ENCODE results near the gene THAP8.
"Not testable (repeated sequence)": the region's sequence is repeated elsewhere in the genome, so short reads cannot be mapped to it uniquely, and the experiment has no call there.

The THAP8 gene

DNA sequence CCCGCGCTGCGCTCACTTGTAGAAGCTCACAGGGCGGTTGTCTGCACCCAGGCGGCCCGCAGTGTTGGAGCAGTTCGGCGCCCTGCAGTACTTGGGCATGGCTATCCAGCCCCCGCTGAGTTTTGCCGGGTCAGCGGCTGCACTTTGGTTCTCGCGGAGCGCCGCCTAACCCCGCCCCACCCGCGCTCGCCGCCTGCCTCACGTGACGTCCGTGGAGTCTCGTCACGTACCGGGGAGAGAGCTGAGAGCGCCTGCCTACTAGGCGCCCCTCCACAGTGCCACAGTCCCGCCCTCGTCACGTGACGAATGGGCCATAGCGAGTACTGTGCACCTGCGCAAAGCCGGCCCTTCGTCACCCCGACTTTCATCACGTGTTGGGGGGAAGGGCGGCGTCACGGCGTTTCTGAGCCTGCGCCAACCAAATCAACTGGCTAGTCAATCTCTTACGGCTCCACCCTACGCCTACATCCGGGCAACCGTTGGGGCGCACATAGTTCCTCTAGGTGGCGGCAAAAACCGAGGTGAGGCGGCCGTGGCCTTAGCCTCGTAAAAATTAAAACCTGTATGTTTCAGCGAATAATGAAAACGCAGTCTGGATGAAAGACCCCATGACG is at the start of gene THAP8:
THAP8 (minus strand) TSS at position 167 of the 614 bp plus-strand sequence; CDS start at position 99, 68 bp downstream.
- DNase-seq: peak; percentile 95 to 97

DNA sequence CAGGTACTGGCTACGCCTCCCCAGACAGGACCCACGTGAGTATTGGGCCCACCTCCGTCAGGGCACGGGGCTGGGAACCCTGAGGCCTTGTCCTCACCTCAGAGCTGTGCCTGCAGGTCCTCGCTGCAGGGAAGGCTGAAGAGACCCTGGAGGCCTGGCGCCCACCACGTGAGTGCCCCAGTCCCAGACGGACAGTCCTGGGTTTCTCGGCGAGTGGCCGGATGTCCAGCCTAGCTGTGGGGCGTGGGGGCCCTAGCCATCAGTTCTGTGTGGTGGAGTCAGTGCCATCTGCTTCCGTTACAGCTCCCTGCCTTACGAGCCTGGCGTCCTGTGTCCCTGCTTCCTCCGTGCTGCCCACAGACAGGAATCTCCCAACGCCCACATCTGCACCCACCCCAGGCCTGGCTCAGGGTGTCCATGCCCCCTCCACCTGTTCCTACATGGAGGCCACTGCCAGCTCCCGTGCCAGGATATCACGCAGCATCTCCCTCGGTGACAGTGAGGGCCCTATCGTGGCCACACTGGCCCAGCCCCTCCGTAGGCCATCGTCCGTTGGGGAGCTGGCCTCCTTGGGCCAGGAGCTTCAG is 49.0 kb upstream of the THAP8 start:
- DNase-seq: no peak

GRCh38 chr19:36101550-36102327 is 47.7 kb upstream of the THAP8 start:
- DNase-seq: no peak

- DNase-seq: no peak
Measured at GRCh38 chr19:36100476-36100875, 46.4 kb upstream of the THAP8 start.

GRCh38 chr19:36099166-36099785 is 45.2 kb upstream of the THAP8 start:
- no peak for DNase-seq

DNA sequence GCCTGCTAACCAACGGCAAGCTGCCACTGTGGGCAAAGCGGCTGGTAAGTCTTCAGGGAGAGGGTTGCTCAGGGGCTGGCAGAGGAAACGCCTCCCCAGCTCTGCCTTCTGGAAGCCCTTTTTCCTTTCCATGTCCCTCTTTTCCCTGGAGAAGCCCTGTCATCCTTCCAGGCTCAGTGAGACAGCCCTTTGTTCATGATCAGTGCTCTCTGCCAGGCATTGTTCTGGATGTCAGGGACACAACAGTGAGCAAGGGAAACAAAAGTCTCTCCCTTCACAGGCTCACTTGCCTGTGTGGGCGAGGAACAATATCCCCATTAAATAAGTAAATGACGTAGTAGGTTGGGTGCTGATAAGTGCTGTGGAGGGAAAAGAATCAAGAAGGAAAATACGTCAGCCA is 43.0 kb upstream of the THAP8 start:
- no peak for DNase-seq

- no peak for DNase-seq
Measured at GRCh38 chr19:36093687-36094086, 39.6 kb upstream of the THAP8 start.

DNA sequence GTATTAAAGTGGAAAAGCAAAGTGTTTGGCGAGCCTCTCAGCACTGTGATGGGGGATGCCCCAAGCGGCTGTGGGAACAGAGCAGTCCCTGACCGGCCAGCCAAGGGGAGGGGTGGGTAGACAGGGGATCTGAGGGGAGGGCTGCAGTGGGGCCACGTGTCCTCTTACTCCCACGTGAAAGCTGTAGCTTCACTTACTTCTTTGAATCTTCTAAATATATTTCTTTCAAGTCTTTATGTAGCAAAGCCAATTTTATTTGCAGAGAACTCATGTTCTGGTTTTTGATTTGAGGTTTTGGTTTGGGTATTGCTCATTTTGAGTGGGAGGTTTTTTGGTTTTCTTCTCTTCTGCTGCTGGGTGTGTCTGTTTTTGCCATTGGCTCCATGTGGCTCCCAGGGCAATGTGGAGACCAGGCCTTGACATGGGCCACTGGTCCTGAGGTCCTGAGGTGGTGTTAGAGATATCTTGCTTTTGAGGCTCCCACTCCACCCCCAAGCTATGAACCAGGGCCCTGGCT is 39.1 kb upstream of the THAP8 start:
- DNase-seq: no peak

- no peak for DNase-seq
Measured at GRCh38 chr19:36092566-36092965, 38.5 kb upstream of the THAP8 start.

DNA sequence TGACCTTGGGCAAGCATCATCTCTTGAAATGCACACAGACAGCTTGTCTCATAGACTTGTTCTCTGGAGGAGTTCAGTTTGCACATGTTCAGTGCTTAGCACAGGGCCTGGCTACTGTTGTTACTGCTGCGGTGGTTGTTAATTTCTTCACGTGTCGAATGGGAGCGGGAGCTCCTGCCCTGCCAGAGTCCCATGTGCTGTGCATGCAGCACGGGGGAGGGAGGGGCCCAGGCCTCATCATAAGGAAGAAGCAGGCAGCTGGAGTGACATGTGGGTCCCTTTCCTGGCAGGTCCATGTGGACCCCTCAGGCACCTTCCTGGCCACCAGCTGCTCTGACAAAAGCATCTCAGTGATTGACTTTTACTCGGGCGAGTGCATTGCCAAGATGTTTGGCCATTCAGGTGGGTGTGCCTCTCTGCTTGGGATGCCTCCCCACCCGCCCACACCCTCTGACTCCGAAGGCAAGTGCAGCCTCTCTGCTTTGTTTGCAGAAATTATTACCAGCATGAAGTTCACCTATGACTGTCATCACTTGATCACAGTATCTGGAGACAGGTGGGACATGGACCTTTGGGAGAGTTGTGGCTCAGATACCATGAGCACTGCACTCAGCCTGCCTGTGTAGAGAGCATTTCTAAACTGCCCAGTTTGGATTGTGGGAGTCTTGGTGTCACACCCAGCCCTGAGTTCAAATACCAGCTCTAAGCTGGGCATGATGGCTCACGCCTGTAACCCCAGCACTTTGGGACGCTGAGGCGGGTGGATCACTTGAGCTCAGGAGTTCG is 37.0 kb upstream of the THAP8 start:
- DNase-seq: no peak

DNA sequence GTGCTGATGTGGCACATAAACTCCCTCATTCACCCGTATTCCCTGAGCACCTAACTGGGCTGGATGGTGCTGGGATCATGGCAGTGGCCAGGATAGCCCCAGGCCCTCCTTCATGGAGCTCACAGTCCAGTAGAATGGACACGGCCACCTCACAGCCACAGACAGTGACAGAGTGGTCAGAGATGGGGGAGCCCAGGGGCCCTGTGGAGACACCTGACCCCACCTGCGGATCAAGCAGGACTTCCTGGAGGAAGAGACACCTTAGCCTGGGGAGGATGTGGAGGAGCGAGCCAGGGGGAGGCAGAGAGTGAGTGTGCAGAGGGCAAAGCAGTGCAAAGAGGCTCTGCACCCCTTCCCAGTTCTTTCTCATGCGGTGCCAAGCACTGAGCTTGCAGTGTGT is 35.8 kb upstream of the THAP8 start:
- DNase-seq: no peak

GRCh38 chr19:36086326-36086725 is 32.2 kb upstream of the THAP8 start:
- DNase-seq: no peak

GRCh38 chr19:36084231-36085009 is 30.3 kb upstream of the THAP8 start:
- DNase-seq: no peak

DNA sequence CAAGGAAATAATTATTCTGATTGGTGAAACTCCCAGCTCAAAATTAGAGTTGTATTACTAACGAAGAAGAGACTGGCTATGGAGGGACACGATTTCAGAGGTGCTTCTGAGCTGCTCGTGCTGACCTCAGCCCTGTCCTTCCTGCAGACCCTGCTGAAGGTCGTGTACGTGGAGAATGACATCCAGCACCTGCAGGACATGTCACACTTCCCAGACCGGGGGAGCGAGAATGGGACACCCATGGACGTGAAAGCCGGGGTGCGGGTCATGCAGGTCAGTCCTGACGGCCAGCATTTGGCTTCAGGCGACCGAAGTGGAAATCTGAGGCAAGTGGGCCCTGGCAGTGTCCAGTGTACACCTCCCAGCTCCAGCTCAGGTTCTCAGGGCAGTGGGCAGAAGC is 28.8 kb upstream of the THAP8 start:
- DNase-seq: no peak

DNA sequence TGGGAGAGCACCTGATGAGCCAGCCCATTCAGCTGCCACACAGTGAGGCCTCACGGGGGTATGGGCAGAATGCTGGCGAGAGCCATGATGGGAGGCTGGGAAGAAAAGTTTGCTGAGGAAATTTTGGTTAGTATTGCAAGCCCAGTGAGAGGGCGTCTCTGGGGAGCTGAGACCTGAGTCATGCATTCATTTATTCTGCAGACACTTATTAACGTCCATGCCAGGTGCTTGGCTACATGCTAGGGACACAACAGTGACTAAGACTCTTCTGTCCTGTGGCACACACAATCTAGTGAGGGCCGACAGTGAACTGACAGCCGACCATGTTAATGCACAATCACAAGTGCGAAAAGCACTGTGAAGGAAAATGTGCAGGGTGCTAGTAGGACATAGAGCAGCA is 27.8 kb upstream of the THAP8 start:
- DNase-seq: no peak

DNA sequence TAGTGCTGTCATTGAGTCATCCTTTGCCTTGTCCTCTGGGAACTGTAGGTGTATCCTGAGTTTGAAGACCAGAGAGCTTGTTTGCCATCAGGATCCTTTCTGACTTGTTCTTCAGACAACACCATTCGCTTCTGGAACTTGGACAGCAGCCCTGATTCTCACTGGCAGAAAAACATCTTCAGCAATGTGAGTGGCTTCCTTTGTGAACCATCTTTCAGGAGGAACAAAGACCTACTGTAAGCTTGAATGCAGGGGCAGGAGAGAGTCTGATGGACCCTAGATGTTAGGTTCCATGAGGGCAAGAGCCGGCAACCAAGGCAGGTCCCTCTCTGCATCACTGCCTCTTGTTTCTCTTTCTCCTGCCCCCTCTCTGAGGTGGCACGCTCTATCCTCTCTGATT is 27.3 kb upstream of the THAP8 start:
- no peak for DNase-seq

GRCh38 chr19:36079389-36079945 is 25.4 kb upstream of the THAP8 start:
- DNase-seq: no peak

- DNase-seq: no peak
Measured at GRCh38 chr19:36073121-36073876, 19.2 kb upstream of the THAP8 start.

DNA sequence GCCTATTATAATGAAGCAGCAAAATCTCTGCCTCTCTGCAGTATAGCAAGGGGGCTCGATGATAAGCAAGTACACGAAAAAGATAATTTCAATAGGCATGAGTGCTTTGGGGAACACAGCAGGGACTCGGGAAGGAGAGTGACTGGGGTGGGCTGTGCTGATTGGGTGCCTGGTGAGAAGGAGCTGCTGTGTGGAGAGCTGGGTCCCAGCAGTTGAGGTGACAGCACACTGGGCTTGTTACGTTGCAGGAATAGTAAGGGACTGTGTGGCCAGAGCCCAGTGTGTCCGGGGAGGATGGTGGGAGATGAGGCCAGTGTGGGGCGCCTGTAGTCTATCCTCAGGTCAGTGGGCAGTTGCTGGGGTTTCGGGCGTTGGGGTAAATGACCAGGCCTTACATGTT is 18.0 kb upstream of the THAP8 start:
- no peak for DNase-seq

DNA sequence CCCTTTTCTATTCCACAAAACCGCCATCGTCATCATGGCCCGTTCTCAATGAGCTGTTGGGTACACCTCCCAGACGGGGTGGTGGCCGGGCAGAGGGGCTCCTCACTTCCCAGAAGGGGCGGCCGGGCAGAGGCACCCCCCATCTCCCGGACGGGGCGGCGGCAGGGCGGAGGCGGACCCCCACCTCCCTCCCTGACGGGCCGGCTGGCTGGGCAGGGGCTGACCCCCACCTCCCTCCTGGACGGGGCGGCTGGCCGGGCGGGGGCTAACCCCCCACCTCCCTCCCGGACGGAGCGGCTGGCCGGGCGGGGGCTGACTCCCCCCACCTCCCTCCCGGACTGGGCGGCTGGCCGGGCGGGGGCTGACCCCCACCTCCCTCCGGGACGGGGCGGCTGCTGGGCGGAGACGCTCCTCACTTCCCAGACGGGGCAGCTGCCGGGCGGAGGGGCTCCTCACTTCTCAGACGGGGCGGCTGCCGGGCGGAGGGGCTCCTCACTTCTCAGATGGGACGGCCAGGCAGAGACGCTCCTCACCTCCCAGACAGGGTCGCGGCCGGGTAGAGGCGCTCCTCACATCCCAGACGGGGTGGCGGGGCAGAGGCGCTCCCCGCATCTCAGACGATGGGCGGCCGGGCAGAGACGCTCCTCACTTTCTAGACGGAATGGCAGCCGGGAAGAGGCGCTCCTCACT is 14.9 kb upstream of the THAP8 start:
- not testable (repeated sequence) for DNase-seq
